ENCODE data around the gene FNDC10.
"Not testable (repeated sequence)": the region's sequence is repeated elsewhere in the genome, so short reads cannot be mapped to it uniquely, and the experiment has no call there.

The FNDC10 gene

GRCh38 chr1:1562556-1563195 lies 37.3 kb downstream of the FNDC10 start:
- peak; percentile 94 for DNase-seq

- DNase-seq, result no peak
These were observed 38.0 kb downstream of the FNDC10 start for GRCh38 chr1:1561801-1562470.

GRCh38 chr1:1560178-1560577 lies 39.8 kb downstream of the FNDC10 start:
- no peak for DNase-seq

- DNase-seq, result no peak
These were observed 40.9 kb downstream of the FNDC10 start for GRCh38 chr1:1559066-1559465.

GRCh38 chr1:1558591-1558990 lies 41.3 kb downstream of the FNDC10 start:
- no peak for DNase-seq

GRCh38 chr1:1557688-1558087 lies 42.2 kb downstream of the FNDC10 start:
- DNase-seq, result not testable (repeated sequence)

- DNase-seq, result not testable (repeated sequence)
These were observed 43.0 kb downstream of the FNDC10 start for GRCh38 chr1:1556961-1557360.

GRCh38 chr1:1556505-1556904 lies 43.4 kb downstream of the FNDC10 start:
- DNase-seq, result no peak

GRCh38 chr1:1554926-1555915 lies 44.7 kb downstream of the FNDC10 start:
- DNase-seq, result no peak

GRCh38 chr1:1554550-1554925 lies 45.4 kb downstream of the FNDC10 start:
- DNase-seq, result no peak

GRCh38 chr1:1553821-1554494 lies 46.0 kb downstream of the FNDC10 start:
- DNase-seq, result no peak

- no peak for DNase-seq
These were observed 47.7 kb downstream of the FNDC10 start for GRCh38 chr1:1552263-1552639.

- no peak for DNase-seq
These were observed 48.2 kb downstream of the FNDC10 start for GRCh38 chr1:1551524-1552262.

GRCh38 chr1:1550591-1551432 lies 49.1 kb downstream of the FNDC10 start:
- peak; percentile 11 for DNase-seq

- DNase-seq, result no peak
These were observed 49.8 kb downstream of the FNDC10 start for GRCh38 chr1:1550087-1550486.

GRCh38 chr1:1548591-1548990 lies 51.3 kb downstream of the FNDC10 start:
- DNase-seq, result no peak
